OCI-LY7 (cell line): ENCODE data around the gene ZNF804A. TPM values are rescaled to one million over a fixed set of nuclear protein-coding genes. Genes with fewer than 3 reads are reported as not detected.

Experiments
- BruUV-seq: library from RNA; stranded (reverse); fragments of 400-500 nt; replicated peaks from 2 replicates; lab custom pipeline; 2021; lab: Mats Ljungman, UMichigan
- CTCF ChIA-PET: fragments of 300-600 bp; sonication (Branson Sonifier 250); formaldehyde crosslinking; loops from one replicate; lab custom pipeline; 2022; ENCODE audit warnings: antibody characterized with exemption; ENCODE audit not compliant: unreplicated experiment; lab: Charles Lee
- POLR2A ChIA-PET: fragments of 300-600 bp; sonication (Branson Sonifier 250); formaldehyde crosslinking; loops from one replicate; lab custom pipeline; 2022; ENCODE audit warnings: antibody characterized with exemption; lab: Charles Lee
- DNase-seq: peaks from one replicate; pipeline ENCODE4 v3.0.0-alpha.2; 2015; ENCODE audit warnings: low spot score
- H2AFZ ChIP-seq: fragments of 200-600 bp; sonication (generic), shearing (Covaris generic); 2 replicates; pipeline ENCODE4 v1.6.1; 2014; ENCODE audit warnings: mild to moderate bottlenecking, antibody characterized with exemption, low read length, moderate library complexity
- H3K27ac ChIP-seq: fragments of 200-600 bp; sonication (generic); 2 replicates; pipeline ENCODE4 v1.5.1; 2014; ENCODE audit warnings: mixed run types, low read depth, mild to moderate bottlenecking, moderate library complexity, low read length, inconsistent platforms; ENCODE audit not compliant: poor library complexity, severe bottlenecking
- H3K36me3 ChIP-seq: fragments of 200-600 bp; sonication (generic); 2 replicates; pipeline ENCODE4 v1.6.1; 2014; ENCODE audit warnings: mild to moderate bottlenecking, antibody characterized with exemption, low read length, moderate library complexity, mixed read lengths; ENCODE audit not compliant: insufficient read depth
- H3K4me1 ChIP-seq: fragments of 200-600 bp; sonication (generic); 2 replicates; pipeline ENCODE4 v1.5.1; 2014; ENCODE audit warnings: mild to moderate bottlenecking, low read length; ENCODE audit not compliant: insufficient read depth, poor library complexity, severe bottlenecking
- H3K4me2 ChIP-seq: fragments of 200-600 bp; sonication (generic); 2 replicates; pipeline ENCODE4 v1.6.1; 2014; ENCODE audit warnings: mild to moderate bottlenecking, low read length
- H3K4me3 ChIP-seq: fragments of 200-600 bp; sonication (generic); 2 replicates; pipeline ENCODE4 v1.5.1; 2014; ENCODE audit warnings: mild to moderate bottlenecking, low read depth, low read length; ENCODE audit not compliant: poor library complexity, severe bottlenecking
- H3K79me2 ChIP-seq: fragments of 200-600 bp; sonication (generic); 2 replicates; pipeline ENCODE4 v1.6.1; 2016; ENCODE audit warnings: low read depth, mild to moderate bottlenecking, low read length, moderate library complexity, mixed read lengths; ENCODE audit not compliant: insufficient read depth
- H3K9me2 ChIP-seq: fragments of 200-600 bp; sonication (generic); 2 replicates; pipeline ENCODE4 v1.6.1; 2016; ENCODE audit warnings: mild to moderate bottlenecking, low read length, mixed read lengths; ENCODE audit not compliant: insufficient read depth
- H3K9me3 ChIP-seq: fragments of 200-600 bp; sonication (generic); 2 replicates; pipeline ENCODE4 v1.6.1; 2014; ENCODE audit warnings: mild to moderate bottlenecking, mixed run types, low read length, mixed read lengths
- H4K20me1 ChIP-seq: fragments of 200-600 bp; sonication (generic); 2 replicates; pipeline ENCODE4 v1.6.1; 2014; ENCODE audit warnings: mild to moderate bottlenecking, antibody characterized with exemption, low read length, moderate library complexity, mixed read lengths; ENCODE audit not compliant: insufficient read depth
- EZH2phosphoT487 ChIP-seq: fragments of 200-600 bp; sonication (generic); IDR thresholded peaks from 2 replicates; pipeline ENCODE4 v1.6.1; 2018; ENCODE audit warnings: low read depth, borderline replicate concordance, mild to moderate bottlenecking, mixed run types, antibody characterized with exemption, low read length, moderate library complexity, mixed read lengths
- intact Hi-C: fragments of 100-400 bp; cut with micrococcal nuclease; formaldehyde crosslinking; loops from one replicate; pipeline ENCODE4 v1.10.0; 2022; ENCODE audit not compliant: unreplicated experiment
- total RNA-seq, 2 experiments: library from RNA; depleted of rRNA in 1 of 2; stranded (reverse); fragments of >200 nt in 1 of 2; shearing (Covaris generic) in 1 of 2; gene quantifications; 2 replicates each; pipeline ENCODE4 v1.2.3, GENCODE V29; 2014 to 2022
- TF ChIP-seq, protein P1 (sequence below): fragments of 200-600 bp; sonication (generic); conservative IDR thresholded peaks from 2 replicates; pipeline ENCODE4 v1.5.1; 2014; ENCODE audit warnings: mild to moderate bottlenecking, antibody characterized with exemption, low read length, moderate library complexity, mixed read lengths

ZNF804A gene
- total RNA-seq, 2 experiments from 2014 or later = 14.4 to 19.9 TPM

DNA sequence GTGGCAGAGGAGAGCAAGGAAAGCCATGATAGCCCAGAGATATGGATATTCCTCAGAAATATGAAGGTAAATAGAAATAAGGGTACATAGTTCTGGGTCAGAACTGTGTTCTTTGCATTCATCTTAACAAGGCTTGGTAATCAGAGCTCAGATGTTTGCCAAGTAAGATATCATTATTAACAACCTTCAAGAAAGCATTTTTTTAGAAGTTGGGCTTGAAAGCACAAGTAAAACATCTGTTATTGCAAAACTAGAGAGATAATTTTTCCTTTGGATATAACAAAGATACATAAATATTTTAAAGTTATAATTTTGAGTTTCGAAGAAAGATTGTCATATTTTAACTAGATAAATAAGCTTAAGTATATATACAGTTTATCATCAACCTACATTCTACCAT, 171.4 kb downstream of the ZNF804A start:
- peaks cover 51% of the 10 kb centered on the region; the same call in 1 of the 2 replicates for H3K79me2 ChIP-seq
- no peak for TF ChIP-seq EZH2phosphoT487
- TF ChIP-seq, protein P1, sequence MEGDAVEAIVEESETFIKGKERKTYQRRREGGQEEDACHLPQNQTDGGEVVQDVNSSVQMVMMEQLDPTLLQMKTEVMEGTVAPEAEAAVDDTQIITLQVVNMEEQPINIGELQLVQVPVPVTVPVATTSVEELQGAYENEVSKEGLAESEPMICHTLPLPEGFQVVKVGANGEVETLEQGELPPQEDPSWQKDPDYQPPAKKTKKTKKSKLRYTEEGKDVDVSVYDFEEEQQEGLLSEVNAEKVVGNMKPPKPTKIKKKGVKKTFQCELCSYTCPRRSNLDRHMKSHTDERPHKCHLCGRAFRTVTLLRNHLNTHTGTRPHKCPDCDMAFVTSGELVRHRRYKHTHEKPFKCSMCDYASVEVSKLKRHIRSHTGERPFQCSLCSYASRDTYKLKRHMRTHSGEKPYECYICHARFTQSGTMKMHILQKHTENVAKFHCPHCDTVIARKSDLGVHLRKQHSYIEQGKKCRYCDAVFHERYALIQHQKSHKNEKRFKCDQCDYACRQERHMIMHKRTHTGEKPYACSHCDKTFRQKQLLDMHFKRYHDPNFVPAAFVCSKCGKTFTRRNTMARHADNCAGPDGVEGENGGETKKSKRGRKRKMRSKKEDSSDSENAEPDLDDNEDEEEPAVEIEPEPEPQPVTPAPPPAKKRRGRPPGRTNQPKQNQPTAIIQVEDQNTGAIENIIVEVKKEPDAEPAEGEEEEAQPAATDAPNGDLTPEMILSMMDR = no peak
- H4K20me1 ChIP-seq = no peaks in the 10 kb centered on the region
- CTCF ChIA-PET = no interaction called here
- intact Hi-C loops = no loop called here
- BruUV-seq = no TSS peak
- H2AFZ ChIP-seq = no peak overlapping the region
- H3K36me3 ChIP-seq = no peaks in the 10 kb centered on the region
- no peak overlapping the region for H3K4me3 ChIP-seq
- no peak for DNase-seq
- H3K27ac ChIP-seq = no peak overlapping the region
- no peaks in the 10 kb centered on the region for H3K9me2 ChIP-seq
- no peaks in the 10 kb centered on the region for H3K9me3 ChIP-seq
- peaks cover 3% of the 10 kb centered on the region for H3K4me1 ChIP-seq
- no peak overlapping the region for H3K4me2 ChIP-seq
- POLR2A ChIA-PET = interaction anchor here (0.7 to 1.2 kb wide), 4 partner anchors 8 to 555 kb away, joined by 3 read pairs; no protein-coding TSS in a partner anchor

DNA sequence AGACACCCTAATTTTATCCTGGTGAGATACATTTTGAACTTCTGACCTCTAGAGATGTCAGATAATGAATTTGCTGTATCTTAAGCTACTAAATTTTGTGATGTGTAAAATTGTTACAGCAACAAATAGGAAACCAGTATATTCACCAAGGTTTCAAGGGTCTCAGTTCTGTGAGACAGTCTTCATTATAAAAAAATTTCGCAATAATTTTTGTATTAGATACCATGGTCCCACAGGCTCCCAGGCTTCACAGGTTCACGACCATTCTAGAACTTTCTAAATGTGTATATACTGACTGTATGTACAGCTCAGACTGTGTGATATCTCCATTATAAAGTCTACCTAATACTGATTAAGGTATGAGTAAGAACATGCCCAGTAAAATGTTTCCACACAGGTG, 181.4 kb downstream of the ZNF804A start:
- TF ChIP-seq, protein P1 = no peak
- no peak for TF ChIP-seq EZH2phosphoT487
- Histone ChIP-seq H3K36me3 (no peaks in the 10 kb centered on the region; the same call in 1 of the 2 replicates), H3K4me2 (no peak overlapping the region), H3K79me2 (peaks cover 73% of the 10 kb centered on the region), H4K20me1 (peaks cover 7% of the 10 kb centered on the region), H3K4me1 (no peaks in the 10 kb centered on the region), H3K4me3 (no peak overlapping the region), H3K9me2 (no peaks in the 10 kb centered on the region), H3K27ac (no peak overlapping the region), H3K9me3 (no peaks in the 10 kb centered on the region), H2AFZ (no peak overlapping the region)
- POLR2A ChIA-PET = interaction anchor here (0.7 to 1.1 kb wide), 3 partner anchors 50 to 90 kb away, joined by 3 read pairs; no protein-coding TSS in a partner anchor
- no peak for DNase-seq
- CTCF ChIA-PET = no interaction called here
- no TSS peak for BruUV-seq
- intact Hi-C loops = no loop called here

DNA sequence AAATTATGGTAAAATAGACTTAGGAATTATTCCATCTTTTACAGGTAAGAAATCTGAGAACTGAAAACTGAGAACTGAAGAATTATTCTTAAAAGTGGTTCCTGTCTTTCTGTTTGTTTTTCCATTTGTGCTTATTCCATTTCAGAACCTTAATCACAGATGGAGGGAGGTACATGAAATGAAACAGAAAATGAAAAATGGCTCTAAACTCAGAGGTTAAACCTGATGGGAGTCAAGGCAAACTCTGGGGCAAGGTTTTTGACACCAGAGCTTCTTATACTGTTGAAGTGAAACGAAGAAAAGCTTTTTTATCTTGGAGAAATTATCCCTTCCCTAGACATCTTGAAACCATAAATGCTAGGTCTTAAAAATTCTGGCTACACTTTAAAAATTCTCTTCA, 182.1 kb downstream of the ZNF804A start:
- DNase-seq = no peak
- ChIA-PET POLR2A (interaction anchor here (0.6 to 1.1 kb wide), 2 partner anchors 50 to 82 kb away, joined by 3 read pairs; no protein-coding TSS in a partner anchor), CTCF (no interaction called here)
- Histone ChIP-seq H3K79me2 (peaks cover 72% of the 10 kb centered on the region; the same call in 1 of the 2 replicates), H3K4me1 (no peaks in the 10 kb centered on the region), H3K4me2 (no peak overlapping the region), H4K20me1 (peaks cover 6% of the 10 kb centered on the region), H3K9me3 (no peaks in the 10 kb centered on the region), H3K27ac (no peak overlapping the region), H3K4me3 (no peak overlapping the region), H3K9me2 (no peaks in the 10 kb centered on the region), H3K36me3 (no peaks in the 10 kb centered on the region; the same call in 1 of the 2 replicates), H2AFZ (no peak overlapping the region)
- TF ChIP-seq, protein P1 = no peak
- no peak for TF ChIP-seq EZH2phosphoT487
- BruUV-seq = no TSS peak
- intact Hi-C loops = no loop called here
